Choroid plexus epithelial cell (primary cell): ENCODE measurements around the gene RUNX2.
A peak's percentile ranks its signal among the peaks of the same experiment; 100 is the strongest.

Experiments
- DNase-seq: peaks from one replicate; pipeline ENCODE4 v3.0.0-alpha.2; 2010; ENCODE audit warnings: low read depth
- H3K4me3 ChIP-seq: 2 replicates; pipeline ENCODE4 v1.5.1; 2011; ENCODE audit warnings: low read depth, mild to moderate bottlenecking, control low read depth, low read length, moderate library complexity
- TF ChIP-seq, protein P1 (sequence below): conservative IDR thresholded peaks from 2 replicates; pipeline ENCODE4 v1.5.1; 2011; ENCODE audit warnings: low read depth, mild to moderate bottlenecking, control low read depth, inconsistent platforms, low read length, moderate library complexity

RUNX2 gene

DNA sequence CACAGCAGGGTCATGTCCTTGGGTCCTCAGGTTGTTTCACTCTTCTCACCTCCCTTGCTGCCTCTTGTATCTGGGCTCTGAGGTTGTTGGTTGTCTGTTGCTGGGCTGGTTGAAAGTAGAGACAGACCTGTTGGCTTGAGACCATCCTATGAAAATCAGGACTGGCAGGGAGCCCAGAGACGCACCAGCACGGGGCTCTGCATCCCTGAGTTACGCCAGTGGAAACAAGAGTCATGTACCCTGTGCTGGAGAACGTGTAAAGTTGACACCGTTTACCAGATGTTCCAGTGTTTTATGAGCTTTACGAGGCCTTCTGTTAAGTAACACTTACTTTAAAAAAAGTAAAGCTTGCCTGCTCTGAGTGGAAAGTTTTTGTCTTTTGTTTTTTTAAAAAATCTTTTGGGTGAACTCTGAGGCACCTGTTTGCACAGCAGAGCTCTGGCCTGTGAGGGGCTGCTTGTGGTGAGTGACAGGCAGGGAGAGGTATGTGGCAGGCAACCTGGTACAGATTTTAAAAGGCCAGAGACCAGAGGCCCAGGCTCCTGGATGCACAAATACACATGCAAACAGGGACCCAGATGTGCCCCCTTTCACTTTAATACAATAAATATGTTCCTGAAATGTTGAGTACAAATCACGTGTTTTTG lies 309.6 kb downstream of the RUNX2 start:
- TF ChIP-seq, protein P1, sequence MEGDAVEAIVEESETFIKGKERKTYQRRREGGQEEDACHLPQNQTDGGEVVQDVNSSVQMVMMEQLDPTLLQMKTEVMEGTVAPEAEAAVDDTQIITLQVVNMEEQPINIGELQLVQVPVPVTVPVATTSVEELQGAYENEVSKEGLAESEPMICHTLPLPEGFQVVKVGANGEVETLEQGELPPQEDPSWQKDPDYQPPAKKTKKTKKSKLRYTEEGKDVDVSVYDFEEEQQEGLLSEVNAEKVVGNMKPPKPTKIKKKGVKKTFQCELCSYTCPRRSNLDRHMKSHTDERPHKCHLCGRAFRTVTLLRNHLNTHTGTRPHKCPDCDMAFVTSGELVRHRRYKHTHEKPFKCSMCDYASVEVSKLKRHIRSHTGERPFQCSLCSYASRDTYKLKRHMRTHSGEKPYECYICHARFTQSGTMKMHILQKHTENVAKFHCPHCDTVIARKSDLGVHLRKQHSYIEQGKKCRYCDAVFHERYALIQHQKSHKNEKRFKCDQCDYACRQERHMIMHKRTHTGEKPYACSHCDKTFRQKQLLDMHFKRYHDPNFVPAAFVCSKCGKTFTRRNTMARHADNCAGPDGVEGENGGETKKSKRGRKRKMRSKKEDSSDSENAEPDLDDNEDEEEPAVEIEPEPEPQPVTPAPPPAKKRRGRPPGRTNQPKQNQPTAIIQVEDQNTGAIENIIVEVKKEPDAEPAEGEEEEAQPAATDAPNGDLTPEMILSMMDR, result no peak
- H3K4me3 ChIP-seq, result no peak overlapping the region
- peak; percentile 51 for DNase-seq

DNA sequence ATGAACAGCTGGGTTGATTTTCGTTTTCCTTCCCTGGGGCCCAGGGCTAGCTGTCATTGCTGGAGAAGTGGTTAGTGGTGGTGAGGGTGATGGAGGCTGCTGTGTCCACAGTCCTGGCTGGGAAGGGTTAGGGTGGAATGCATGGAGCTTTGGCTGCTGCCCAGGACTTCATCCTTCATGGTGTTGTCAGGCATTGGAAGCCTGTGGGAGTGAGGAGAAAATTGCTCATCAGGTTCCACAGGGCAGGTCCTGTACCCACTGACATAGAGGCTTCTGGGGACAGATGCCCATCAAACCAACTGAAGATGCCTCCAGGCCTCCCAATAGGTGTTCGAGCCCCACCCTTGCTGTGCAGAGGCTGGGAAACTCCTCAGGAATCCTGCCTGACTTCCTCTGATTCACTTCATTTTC lies 312.0 kb downstream of the RUNX2 start:
- no peak for DNase-seq
- TF ChIP-seq, protein P1, result no peak
- no peak overlapping the region for H3K4me3 ChIP-seq

DNA sequence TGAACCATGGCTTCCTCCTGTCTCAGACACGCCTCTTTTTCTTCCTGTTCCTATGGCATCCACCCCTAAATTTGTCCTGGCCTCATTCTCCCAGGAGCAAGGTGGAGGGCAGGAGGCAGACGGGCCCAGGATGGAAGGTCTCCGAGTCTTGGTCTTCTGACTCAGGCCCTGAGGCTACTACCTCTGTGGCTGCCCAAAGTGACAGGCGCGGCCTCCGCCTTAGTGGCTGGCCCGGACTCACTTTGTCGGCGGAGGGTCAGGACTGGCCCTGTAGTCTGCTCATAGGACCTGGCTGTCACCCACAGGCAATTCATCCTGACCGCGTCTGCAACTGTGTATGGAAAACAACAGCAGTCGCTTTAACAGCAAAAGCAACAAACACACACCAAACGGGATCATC lies 312.7 kb downstream of the RUNX2 start:
- TF ChIP-seq, protein P1, result no peak
- no peak for DNase-seq
- H3K4me3 ChIP-seq, result no peak overlapping the region

DNA sequence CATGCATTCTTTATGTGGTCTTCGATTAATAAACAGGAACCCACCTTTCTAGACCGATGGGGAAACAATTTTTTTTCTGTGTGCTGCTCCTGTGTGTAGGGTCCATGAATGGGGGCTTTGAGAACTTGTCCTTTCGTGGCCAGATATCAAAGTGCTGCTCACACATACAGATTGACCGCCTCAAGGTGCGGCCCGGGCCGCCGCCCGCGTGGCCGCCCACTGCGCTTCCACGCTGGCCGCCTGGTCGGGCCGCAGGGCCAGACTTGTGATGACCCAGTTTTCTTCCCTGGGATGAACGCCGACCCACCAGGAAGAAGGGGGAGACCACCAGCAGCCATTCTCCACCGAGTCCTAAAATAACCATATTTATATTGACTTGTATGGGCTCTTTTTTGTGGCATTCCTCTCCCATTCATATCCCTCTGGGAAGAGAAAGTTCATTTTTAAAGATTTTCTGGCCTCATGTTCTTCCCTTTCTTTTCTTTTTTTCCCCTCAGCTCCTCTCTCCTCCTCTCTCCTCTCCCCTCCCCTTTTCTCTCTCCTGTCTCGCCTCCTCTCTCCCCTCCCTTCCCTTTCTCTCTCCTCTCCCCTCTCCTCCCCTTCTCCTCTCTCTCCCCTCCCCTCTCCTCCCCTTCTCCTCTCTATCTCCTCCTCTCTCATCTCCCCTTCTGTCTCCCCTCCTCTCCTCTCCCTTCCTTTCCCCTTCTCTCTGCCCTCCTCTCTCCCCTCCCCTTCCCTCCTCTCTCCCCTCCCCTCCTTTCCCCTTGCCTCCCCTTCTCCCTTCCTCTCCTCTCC lies 314.4 kb downstream of the RUNX2 start:
- no peak for DNase-seq

DNA sequence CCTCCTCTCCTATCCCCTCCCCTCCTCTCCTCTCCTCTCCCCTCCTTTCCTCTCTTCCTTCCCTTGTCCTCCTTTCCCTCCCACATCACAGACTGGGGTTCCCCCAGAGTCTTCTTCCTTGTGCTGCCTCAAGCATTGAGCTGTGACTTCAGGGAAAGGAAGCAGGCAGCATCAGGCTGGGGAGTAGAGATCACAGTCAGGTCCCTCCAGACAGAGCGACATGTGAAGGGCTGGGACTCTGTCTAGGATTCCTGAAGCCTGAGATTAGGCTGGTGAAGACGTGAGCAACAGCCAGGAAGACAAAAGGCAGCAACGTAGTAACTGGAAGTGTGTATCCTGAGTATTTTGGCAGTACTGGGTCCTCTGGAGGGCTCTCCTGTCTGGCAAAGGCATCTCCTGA lies 315.0 kb downstream of the RUNX2 start:
- TF ChIP-seq, protein P1, result no peak
- DNase-seq, result no peak
- H3K4me3 ChIP-seq, result no peak overlapping the region

More for the DNA sequence above, 314.4 kb downstream of the RUNX2 start:
- no peak overlapping the region for H3K4me3 ChIP-seq
- TF ChIP-seq, protein P1, result no peak

DNA sequence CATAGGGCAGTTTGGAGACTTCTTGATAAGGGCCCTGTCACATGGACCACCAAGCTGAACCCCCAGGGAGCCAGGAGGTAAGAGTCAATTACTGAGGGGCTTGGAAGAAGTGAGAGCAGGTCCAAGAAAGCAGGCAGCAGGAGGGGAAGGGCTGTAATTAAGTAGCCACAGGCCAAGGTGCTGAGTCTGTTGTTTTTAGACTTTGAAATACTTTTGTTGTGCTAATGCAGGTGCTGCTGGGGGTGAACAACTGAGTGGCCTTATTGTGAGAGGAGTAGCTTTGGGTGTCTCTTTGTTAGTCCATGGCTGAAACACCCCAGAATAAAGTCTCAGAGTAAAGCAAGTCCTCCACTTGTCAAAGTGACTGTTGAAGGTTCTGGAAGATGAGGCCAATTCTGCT lies 316.6 kb downstream of the RUNX2 start:
- no peak for DNase-seq
- H3K4me3 ChIP-seq, result no peak overlapping the region
- TF ChIP-seq, protein P1, result no peak
